ACC112 (cell line): ENCODE data around the gene JMJD4.

ENCODE experiments used
- H2AFZ ChIP-seq: fragments of 200-600 bp; sonication (generic); one replicate; pipeline ENCODE4 v1.6.0; 2017; ENCODE audit warnings: antibody characterized with exemption, low read length; ENCODE audit not compliant: unreplicated experiment
- H3K27ac ChIP-seq: fragments of 200-600 bp; sonication (generic); 2 replicates; pipeline ENCODE4 v1.5.1; 2014; ENCODE audit warnings: low read depth, mild to moderate bottlenecking, antibody characterized with exemption, low read length, moderate library complexity
- H3K27me3 ChIP-seq: fragments of 200-600 bp; sonication (generic); 2 replicates; pipeline ENCODE4 v1.6.1; 2014; ENCODE audit warnings: mild to moderate bottlenecking, antibody characterized with exemption, low read length, moderate library complexity, mixed read lengths; ENCODE audit not compliant: insufficient read depth
- H3K36me3 ChIP-seq: fragments of 200-600 bp; sonication (generic); 2 replicates; pipeline ENCODE4 v1.6.1; 2016; ENCODE audit warnings: mild to moderate bottlenecking, antibody characterized with exemption, low read length, moderate library complexity, mixed read lengths; ENCODE audit not compliant: insufficient read depth
- H3K4me1 ChIP-seq: fragments of 200-600 bp; sonication (generic); one replicate; pipeline ENCODE4 v1.6.1; 2016; ENCODE audit warnings: low read length, mixed read lengths; ENCODE audit not compliant: insufficient read depth, unreplicated experiment, control insufficient read depth
- H3K4me3 ChIP-seq: fragments of 200-600 bp; sonication (generic); 2 replicates; pipeline ENCODE4 v1.5.1; 2014; ENCODE audit warnings: mild to moderate bottlenecking, low read depth, low read length
- H3K79me2 ChIP-seq: fragments of 200-600 bp; sonication (generic); one replicate; pipeline ENCODE4 v1.6.0; 2016; ENCODE audit warnings: low read length; ENCODE audit not compliant: control insufficient read depth, unreplicated experiment, insufficient read depth

Gene JMJD4, protein sequence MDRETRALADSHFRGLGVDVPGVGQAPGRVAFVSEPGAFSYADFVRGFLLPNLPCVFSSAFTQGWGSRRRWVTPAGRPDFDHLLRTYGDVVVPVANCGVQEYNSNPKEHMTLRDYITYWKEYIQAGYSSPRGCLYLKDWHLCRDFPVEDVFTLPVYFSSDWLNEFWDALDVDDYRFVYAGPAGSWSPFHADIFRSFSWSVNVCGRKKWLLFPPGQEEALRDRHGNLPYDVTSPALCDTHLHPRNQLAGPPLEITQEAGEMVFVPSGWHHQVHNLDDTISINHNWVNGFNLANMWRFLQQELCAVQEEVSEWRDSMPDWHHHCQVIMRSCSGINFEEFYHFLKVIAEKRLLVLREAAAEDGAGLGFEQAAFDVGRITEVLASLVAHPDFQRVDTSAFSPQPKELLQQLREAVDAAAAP

DNA sequence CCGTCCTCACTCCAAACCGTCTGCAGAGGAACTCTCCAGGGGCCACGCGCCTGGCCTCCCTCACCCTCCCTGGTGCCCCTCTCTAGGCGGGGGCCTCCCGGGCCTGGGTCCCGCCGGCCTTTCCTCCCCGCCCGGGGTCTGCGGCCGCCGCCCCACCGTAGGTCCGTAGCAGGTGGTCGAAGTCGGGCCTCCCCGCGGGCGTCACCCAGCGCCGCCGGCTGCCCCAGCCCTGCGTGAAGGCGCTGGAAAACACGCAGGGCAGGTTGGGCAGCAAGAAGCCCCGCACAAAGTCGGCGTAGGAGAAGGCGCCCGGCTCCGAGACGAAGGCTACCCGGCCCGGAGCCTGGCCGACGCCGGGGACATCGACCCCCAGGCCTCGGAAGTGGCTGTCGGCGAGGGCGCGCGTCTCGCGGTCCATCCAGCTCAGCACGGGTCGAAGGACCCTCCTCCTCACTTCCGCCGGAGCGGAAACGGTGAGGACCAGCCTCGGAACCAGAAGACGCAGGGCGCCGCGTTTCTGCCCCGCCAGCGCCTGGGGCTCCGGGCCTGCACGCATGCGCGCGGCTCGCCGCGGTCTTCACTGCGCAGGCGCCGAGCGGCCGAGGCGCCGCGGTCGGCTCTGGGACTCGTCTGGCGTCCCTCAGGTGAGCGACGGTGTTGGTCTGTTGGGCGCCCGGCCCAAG is at the start of gene JMJD4, which contains the start of gene SNAP47:
Gene JMJD4 (minus strand): TSS at position 447 of the 683 bp plus-strand sequence. CDS start 29 bp downstream, at position 418.
Gene SNAP47 (plus strand): TSS at position 580 of the 683 bp plus-strand sequence. CDS start 12,302 bp downstream, outside the sequence.
- Histone ChIP-seq H3K4me1 (peaks cover 5% of the 10 kb centered on the region), H3K4me3 (peak within 1 kb of the TSS; percentile 95), H3K36me3 (no peaks in the 10 kb centered on the region; the same call in 1 of the 2 replicates), H3K79me2 (peaks cover 54% of the 10 kb centered on the region), H2AFZ (peak within 1 kb of the TSS; percentile 81), H3K27ac (no peak within 1 kb of the TSS), H3K27me3 (no peaks in the 10 kb centered on the region)

- H3K36me3 ChIP-seq: no peaks in the 10 kb centered on the region
- H2AFZ ChIP-seq: no peak overlapping the region
- peaks cover 11% of the 10 kb centered on the region for H3K4me1 ChIP-seq
- H3K27ac ChIP-seq: no peak overlapping the region
- H3K4me3 ChIP-seq: no peak overlapping the region
- H3K79me2 ChIP-seq: no peaks in the 10 kb centered on the region
- H3K27me3 ChIP-seq: peaks cover 15% of the 10 kb centered on the region
Observed at GRCh38 chr1:227782226-227782625, 47.1 kb upstream of the JMJD4 start.

GRCh38 chr1:227781314-227781930 is 46.3 kb upstream of the JMJD4 start:
- peaks cover 11% of the 10 kb centered on the region for H3K4me1 ChIP-seq
- H2AFZ ChIP-seq: no peak overlapping the region
- no peaks in the 10 kb centered on the region for H3K36me3 ChIP-seq
- H3K79me2 ChIP-seq: no peaks in the 10 kb centered on the region
- no peak overlapping the region for H3K4me3 ChIP-seq
- H3K27me3 ChIP-seq: peaks cover 7% of the 10 kb centered on the region
- no peak overlapping the region for H3K27ac ChIP-seq

GRCh38 chr1:227780101-227781044 is 45.3 kb upstream of the JMJD4 start:
- Histone ChIP-seq H3K27ac (no peak overlapping the region), H2AFZ (no peak overlapping the region), H3K79me2 (no peaks in the 10 kb centered on the region), H3K36me3 (no peaks in the 10 kb centered on the region), H3K4me3 (no peak overlapping the region), H3K4me1 (peaks cover 15% of the 10 kb centered on the region), H3K27me3 (no peaks in the 10 kb centered on the region)

GRCh38 chr1:227779685-227780084 is 44.6 kb upstream of the JMJD4 start:
- no peaks in the 10 kb centered on the region for H3K36me3 ChIP-seq
- H3K27ac ChIP-seq: no peak overlapping the region
- H3K27me3 ChIP-seq: no peaks in the 10 kb centered on the region
- no peak overlapping the region for H3K4me3 ChIP-seq
- no peak overlapping the region for H2AFZ ChIP-seq
- H3K79me2 ChIP-seq: no peaks in the 10 kb centered on the region
- H3K4me1 ChIP-seq: peaks cover 15% of the 10 kb centered on the region

DNA sequence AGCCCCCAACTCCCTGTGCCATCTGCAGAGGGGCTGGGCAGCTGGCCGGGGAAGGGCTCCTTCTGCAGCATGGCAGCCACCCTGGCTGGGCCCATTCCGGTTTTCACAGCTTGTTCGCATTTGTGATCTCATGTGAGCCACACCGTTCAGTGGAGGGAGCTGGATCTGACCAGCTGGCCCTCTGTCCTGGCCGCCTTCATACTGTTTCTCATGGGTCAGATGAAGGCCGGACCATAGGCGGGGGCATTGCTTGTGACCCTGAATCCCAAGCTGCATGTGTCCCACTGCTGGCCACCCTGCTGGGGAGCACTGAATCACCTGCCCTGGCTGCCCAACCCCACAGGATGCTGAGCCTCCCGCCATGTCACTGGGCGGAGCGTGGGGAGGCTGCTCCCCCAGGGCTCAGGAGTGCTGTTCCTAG is 43.9 kb upstream of the JMJD4 start:
- H3K27ac ChIP-seq: no peak overlapping the region
- H3K27me3 ChIP-seq: no peaks in the 10 kb centered on the region
- H3K4me1 ChIP-seq: peaks cover 15% of the 10 kb centered on the region
- no peaks in the 10 kb centered on the region for H3K36me3 ChIP-seq
- no peaks in the 10 kb centered on the region for H3K79me2 ChIP-seq
- H3K4me3 ChIP-seq: no peak overlapping the region
- H2AFZ ChIP-seq: no peak overlapping the region

GRCh38 chr1:227778401-227778947 is 43.4 kb upstream of the JMJD4 start:
- no peak overlapping the region for H2AFZ ChIP-seq
- no peak overlapping the region for H3K27ac ChIP-seq
- no peaks in the 10 kb centered on the region for H3K36me3 ChIP-seq
- no peak overlapping the region for H3K4me3 ChIP-seq
- peaks cover 15% of the 10 kb centered on the region for H3K4me1 ChIP-seq
- no peaks in the 10 kb centered on the region for H3K27me3 ChIP-seq
- no peaks in the 10 kb centered on the region for H3K79me2 ChIP-seq

DNA sequence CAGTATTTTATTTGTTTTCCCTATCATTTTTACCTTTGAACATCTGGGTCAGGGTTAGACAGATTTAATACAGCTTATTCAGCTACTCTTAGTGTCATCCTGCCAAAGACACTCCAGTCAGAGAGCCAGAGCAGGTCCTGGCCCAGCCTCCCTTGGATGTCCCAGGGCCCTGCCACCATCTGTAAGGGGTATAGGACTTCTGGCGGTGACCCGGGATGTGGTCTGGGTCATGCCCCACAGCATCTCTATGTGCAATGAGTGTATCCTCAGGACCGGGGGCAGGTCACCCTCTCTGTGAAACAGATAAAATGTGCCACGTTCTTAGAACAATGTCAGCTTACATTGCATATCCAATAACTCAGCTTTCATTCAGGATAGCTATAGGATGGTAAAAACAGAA is 42.5 kb upstream of the JMJD4 start:
- H3K27me3 ChIP-seq: no peaks in the 10 kb centered on the region

DNA sequence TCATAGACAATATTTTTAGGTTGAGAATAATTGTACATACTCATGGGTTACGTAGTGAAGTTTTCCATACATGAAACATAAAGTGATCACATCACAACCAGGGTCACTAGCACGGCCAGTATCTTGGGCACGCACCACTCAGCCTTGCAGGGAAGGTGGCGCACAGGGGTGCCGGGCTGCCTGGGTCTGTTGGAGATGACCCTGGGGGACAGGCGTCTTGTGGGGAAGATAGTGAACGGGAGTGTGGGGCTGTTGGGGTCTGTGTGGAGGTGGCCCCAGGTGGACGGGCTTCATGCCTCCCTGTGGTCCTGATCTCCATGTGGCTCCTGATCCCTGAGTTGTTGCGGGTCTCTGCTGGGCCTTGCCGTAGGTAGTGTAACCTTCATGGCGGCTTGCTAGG is 42.1 kb upstream of the JMJD4 start:
- Histone ChIP-seq H3K27ac (no peak overlapping the region), H2AFZ (no peak overlapping the region), H3K79me2 (no peaks in the 10 kb centered on the region), H3K27me3 (no peaks in the 10 kb centered on the region), H3K4me3 (no peak overlapping the region), H3K4me1 (peaks cover 15% of the 10 kb centered on the region), H3K36me3 (no peaks in the 10 kb centered on the region)

More for the DNA sequence above, 42.5 kb upstream of the JMJD4 start:
- Histone ChIP-seq H3K4me1 (peaks cover 15% of the 10 kb centered on the region), H3K79me2 (no peaks in the 10 kb centered on the region), H3K36me3 (no peaks in the 10 kb centered on the region), H2AFZ (no peak overlapping the region), H3K4me3 (no peak overlapping the region), H3K27ac (no peak overlapping the region)
